GOT3 (cell line): ENCODE measurements around the gene ZFP57.

ENCODE experiments used
- DNase-seq: peaks from one replicate; lab custom pipeline; 2025; ENCODE audit warnings: mixed read lengths; lab: John Stamatoyannopoulos, UW

Gene ZFP57

DNA sequence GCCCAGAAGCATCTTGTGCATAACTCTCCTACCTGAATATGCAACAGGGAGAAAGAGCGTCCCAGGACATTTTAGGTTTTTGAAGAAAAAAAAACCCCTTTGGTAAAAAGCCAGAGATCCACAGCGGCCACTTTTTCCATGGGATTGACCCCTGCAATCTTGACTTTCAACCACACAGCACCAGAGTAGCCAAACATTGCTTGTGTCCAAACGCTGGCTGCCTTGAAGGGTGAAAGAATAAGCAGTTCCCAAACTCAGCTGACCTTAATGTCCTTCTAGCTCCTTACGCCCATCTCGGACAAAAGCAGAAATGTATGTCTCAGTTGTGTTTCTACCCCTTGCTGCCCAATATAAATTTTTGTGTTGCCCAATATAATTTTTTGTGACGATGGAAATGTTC, 25.3 kb downstream of the ZFP57 start:
- no peak for DNase-seq

- no peak for DNase-seq
These were observed 27.4 kb downstream of the ZFP57 start for GRCh38 chr6:29653452-29654038.

DNA sequence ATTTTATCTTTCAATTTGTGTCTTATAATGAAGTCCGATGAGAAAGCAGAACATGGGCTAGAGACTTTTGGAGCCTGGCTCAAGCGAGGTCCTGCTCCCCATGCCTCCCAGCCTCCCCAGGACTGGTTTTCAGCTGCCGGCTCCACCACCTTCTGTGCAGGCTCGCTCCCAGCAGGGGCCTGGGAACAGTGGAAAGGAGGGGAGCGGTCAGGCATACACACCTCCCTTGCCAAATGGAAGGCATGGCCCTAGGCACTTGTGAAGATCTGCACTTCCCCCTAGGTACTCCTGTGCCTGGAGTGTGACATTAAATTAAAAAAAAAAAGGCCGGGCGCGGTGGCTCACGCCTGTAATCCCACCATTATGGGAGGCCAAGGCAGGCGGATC, 28.8 kb downstream of the ZFP57 start:
- no peak for DNase-seq

DNA sequence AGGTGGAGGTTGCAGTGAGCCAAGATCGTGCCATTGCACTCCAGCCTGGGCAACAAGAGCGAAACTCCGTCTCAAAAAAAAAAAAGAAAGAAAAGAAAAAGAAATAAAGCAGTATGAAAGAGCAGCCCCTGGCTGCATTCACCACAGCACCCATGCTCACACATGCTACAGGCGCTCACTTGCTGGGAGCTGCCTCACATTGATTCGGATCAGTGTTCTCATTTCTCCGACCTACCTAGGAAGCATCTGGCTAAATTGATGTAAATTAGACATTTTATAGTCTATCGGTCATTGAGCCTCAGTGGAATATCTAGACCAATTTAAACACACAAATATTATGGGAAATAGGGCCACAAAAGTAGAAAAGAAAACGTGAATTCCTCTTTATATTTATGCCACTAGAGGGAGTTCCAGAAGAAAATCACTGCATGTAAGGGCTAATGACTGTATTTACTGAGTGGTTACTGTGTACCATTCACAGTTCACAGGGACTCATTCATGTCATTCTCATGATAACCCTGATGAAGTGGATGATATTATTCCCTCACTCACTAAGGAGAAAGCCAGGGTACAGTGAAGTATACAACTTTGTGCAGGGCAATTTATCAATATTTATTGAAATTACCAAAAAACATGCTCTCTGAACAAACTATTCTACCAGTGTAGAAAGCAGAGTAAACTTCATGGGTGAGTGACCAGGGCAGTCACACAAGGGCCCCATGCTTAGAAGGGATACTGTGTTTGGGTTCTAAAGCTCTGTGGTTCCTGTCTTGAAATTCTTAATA, 29.3 kb downstream of the ZFP57 start:
- no peak for DNase-seq

DNA sequence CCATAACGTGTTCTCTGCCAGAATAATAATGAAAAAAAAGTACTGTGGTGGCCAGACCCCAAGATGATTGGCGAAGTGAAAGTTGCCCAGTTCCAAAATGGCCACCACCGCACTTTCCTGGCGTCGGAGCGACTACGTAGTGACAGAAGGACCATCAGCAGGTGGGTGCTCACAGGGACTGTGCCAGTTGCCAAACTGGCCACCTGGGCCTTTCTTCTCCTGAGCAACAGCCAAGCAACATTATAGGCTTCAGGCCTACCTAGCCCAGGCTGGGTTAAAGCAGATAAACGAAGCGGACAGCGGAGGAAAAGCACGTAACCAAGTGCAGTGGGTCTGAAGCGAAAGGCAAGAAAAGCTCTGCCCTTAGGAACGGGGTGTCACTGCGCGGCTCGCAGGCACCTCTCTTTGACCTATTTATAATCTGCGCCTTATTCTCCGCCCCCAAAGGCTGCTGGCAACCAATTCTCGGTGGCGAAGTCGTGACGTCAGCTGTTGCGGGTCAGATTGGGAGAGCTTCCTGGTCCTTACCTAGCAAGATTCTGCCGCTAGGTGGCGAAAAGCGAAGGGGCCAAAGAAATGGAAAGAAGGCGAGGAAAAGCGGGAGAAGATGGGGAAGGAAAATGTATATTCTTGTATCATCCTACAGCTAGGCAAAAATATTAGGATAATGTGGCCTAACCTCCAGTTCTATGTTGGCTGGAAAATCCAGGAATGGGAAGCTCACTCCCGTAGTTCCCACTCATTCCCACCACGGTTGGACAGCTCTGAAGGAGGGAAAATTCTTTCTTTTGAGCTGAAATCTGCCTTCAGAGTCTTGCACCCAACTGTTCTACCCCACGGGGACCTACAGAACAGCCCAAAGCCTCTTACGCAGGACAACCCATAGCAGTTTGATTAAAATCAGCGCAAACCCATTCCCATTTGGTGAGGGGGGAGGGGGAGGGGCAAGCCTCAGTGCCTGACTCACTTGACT, 31.0 kb downstream of the ZFP57 start:
- peak; percentile 81 for DNase-seq

GRCh38 chr6:29647927-29648642, 32.9 kb downstream of the ZFP57 start:
- DNase-seq = no peak

DNA sequence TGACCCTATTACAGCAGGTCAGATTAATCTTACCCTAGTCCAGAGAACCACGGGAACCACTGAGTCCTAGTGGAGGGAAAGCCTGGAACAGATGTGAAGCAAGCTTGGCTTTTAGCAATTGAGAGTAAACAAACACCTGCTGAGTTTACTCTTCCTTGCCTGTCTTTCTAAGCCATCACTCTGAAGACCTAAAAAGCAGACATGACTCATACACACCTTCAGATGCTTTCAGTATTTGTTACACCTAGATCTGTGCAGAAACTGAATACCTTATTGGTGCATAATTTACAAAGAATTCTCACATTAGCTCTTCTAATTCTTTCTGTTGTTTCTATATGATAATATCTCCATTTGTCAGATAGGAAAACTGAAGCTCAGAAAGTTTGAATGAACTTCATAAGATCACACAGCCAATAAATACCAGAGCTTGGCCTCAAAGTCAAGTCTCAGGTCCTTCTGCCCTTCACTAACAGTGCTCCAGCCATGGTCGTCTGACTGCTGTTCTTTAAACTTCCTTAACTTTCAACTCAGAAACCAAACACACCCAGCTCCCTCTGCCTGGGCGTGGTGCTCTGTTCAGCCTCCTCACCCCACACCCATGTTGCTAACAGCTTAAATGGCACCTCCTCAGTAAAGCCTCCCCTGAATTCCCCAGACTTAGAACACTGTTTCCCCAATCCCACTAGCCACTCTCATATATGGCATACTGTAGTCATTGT, 39.4 kb downstream of the ZFP57 start:
- no peak for DNase-seq

GRCh38 chr6:29637247-29637646, 43.7 kb downstream of the ZFP57 start:
- no peak for DNase-seq

DNA sequence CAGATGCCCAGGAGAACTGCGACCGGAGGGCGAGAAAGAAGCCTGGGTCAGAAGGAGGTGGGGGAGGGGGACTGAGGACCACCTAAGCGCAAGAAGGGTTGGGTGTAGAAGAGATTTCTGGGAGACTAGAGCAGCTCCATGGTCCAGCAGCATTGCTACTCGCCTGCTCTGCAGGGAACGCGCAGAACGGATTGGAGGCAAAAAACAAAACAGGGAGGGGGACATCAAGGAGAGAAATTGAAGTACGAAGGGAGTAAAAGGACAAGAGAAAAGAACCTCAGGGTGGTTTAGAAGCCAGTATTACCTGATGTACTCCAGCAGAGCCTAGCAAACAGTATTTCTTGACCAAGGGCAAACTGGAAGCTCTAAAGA, 47.4 kb downstream of the ZFP57 start:
- DNase-seq = no peak

DNA sequence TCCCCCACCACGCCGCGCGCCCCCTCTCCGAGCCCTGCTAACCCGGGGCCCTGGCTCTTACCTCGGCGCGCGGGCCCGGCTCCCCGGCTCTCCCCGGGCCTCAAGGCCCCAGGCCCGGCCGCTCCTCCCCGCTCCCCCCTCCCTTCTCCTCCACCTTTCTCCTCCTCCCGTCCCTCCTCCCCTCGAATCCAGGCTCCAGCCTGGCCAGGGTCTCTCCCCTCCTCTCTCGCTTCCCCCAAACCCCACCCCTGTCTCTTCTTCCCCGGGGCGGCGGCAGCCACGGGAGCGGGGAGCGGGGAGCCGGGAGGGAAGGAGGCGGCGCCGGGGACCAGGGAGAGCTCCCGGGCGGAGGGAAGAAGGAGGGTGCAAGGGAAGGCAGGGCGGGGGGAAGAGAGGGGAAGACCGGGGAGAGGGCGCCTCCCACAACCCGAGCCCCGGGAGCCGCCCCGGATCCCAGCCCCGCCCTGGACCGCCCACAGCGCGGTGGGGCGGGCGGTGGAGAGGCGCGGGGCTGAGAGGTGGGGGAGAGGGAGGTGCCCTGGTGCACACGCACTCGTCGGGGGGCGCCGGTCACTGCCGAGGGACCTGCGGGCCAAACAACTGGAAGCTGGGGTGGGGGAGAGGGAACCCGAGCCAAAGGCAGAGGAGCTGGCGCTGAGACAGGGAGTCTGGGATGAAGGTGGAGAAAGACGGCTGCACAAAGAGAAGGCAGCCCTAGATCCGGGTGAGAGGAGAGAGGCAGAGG, 48.0 kb downstream of the ZFP57 start, which contains the start of gene GABBR1:
Gene GABBR1 (minus strand): TSS at position 395 of the 745 bp plus-strand sequence. CDS start 798 bp downstream, outside the sequence.
- DNase-seq = peak; percentile 36

- DNase-seq = peak; percentile 6
These were observed 48.9 kb downstream of the ZFP57 start for GRCh38 chr6:29631860-29632731.

GRCh38 chr6:29631209-29631810, 49.6 kb downstream of the ZFP57 start:
- DNase-seq = no peak

GRCh38 chr6:29630315-29630714, 50.6 kb downstream of the ZFP57 start:
- DNase-seq = no peak

- DNase-seq = no peak
These were observed 51.4 kb downstream of the ZFP57 start for GRCh38 chr6:29629571-29629970.

- peak; percentile 2 for DNase-seq
These were observed 52.3 kb downstream of the ZFP57 start for GRCh38 chr6:29628419-29629281.

DNA sequence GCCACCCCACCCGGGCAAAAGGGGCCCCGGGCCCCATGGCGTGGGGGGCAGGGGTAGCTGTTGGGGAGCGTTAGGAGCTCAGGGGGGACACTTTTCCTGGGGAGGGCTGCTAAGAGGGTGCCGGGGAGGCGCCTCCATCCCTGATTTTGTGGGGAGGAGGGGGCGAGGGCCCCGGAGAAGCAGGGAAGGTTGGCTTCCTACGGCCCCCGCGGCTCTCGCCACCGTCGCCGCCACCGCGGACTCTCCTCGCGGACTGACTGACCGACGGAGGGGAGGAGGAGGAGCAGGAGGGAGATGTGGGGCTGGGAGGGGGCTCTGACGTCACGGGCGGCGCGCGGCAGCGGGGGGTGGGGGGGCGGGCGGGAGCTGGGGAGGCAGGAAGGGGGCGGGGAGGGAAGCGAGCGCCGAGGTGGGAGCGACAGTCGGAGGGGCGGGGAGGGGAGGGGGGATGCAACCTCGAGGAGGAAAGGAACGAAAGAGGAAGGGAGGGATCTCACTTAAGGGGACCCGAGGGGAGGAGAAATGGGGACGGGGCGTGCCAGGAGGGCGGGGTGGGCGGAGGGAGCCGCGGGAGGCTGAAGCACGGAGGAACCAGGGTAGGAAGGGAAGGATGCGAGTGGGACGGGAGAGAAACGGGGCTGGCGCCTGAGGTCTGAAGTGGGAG, 53.1 kb downstream of the ZFP57 start:
- peak; percentile 15 for DNase-seq

DNA sequence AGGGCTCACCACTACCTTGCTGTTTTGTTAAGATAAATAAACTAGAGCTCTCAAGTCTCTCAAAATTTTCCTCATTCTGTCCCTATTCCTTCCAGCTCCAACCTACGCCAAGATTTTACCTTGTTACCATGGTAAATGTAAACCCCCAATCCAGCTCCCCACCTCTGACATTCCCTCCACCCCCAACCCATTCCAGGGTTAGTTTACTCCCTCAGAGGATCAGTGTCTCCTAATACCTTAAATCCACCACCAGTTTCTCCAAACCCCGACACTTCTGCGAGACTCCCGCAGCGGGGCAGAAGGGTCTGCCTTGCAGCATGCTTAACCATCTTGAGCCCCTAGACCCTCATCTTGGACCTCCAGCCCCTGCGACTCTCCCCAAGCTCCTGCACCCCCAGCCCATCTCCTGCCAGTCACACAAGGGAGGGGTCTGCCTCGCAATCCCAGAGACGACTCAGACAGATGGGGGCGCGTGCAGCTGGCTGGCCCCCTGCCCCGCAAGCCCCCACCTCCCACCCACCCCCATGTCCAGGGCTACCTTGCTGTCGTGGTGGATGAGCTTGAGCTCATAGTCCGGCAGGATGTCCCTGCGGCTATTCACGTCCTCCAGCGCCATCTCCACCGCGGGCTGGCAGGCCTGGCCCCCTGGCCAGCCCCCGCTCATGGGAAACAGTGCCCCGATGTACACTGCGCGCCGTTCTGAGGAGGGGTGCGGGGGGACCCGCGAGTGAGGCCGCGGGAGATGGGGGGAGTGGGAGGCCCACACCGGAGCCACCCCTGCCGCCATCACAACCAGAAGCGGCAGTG, 53.8 kb downstream of the ZFP57 start:
- DNase-seq = no peak
